CD14-positive monocyte (primary cell): Measurements from ENCODE around the gene EGFR. TPM values are rescaled to one million over a fixed set of nuclear protein-coding genes. Genes with fewer than 3 reads are reported as not detected.

Experiments
- DNase-seq, 3 donors: peaks; one replicate each; pipeline ENCODE4 v3.0.0-alpha.2; 2011 to 2022
- H2AFZ ChIP-seq: 2 replicates; pipeline ENCODE4 v1.6.0; 2012; ENCODE audit warnings: mild to moderate bottlenecking, low read depth, low read length, inconsistent platforms; ENCODE audit not compliant: insufficient read depth, poor library complexity, severe bottlenecking
- H3K27ac ChIP-seq, 2 donors: 1 replicate in 1 of 2; 2 replicates in 1 of 2; pipeline ENCODE4 v1.5.1; 2012 to 2013; ENCODE audit warnings: low read length in 2 of 2, control low read depth in 1 of 2, inconsistent platforms in 1 of 2, low read depth in 1 of 2, mild to moderate bottlenecking in 1 of 2
- H3K27me3 ChIP-seq, 2 donors: one replicate each; pipeline versions ENCODE4 v1.6.0 to v1.6.1; 2011 to 2013; ENCODE audit warnings: low read length in 2 of 2; ENCODE audit not compliant: control insufficient read depth in 2 of 2, insufficient read depth in 2 of 2
- H3K36me3 ChIP-seq, 2 donors: replicated peaks in 1 of 2; 1 replicate in 1 of 2; 2 replicates in 1 of 2; pipeline versions ENCODE4 v1.5.1 to v1.6.1; 2012 to 2013; ENCODE audit warnings: low read length in 2 of 2, control low read depth in 1 of 2, inconsistent platforms in 1 of 2, mild to moderate bottlenecking in 1 of 2; ENCODE audit not compliant: insufficient read depth in 2 of 2, control insufficient read depth in 1 of 2
- H3K4me1 ChIP-seq, 2 donors: 1 replicate in 1 of 2; 2 replicates in 1 of 2; pipeline versions ENCODE4 v1.5.1 to v1.6.1; 2012 to 2013; ENCODE audit warnings: low read length in 2 of 2, control low read depth in 1 of 2, inconsistent platforms in 1 of 2, mild to moderate bottlenecking in 1 of 2, moderate library complexity in 1 of 2; ENCODE audit not compliant: insufficient read depth in 2 of 2, control insufficient read depth in 1 of 2
- H3K4me2 ChIP-seq: replicated peaks from 2 replicates; pipeline ENCODE3; 2012; ENCODE audit warnings: low read length, moderate library complexity, mild to moderate bottlenecking; ENCODE audit not compliant: poor library complexity, severe bottlenecking; ENCODE audit errors: extremely low read depth
- H3K4me3 ChIP-seq, 3 experiments: fragments of 200-600 bp in 1 of 3; sonication (generic) in 1 of 3; replicated peaks in 1 of 3; 1 replicate in 2 of 3; 2 replicates in 1 of 3; pipeline ENCODE4 v1.5.1; 2011 to 2013; ENCODE audit warnings: low read length in 3 of 3, mild to moderate bottlenecking in 3 of 3, control low read depth in 2 of 3, low read depth in 2 of 3, inconsistent platforms in 1 of 3, moderate library complexity in 1 of 3
- H3K79me2 ChIP-seq: 2 replicates; pipeline ENCODE4 v1.6.0; 2012; ENCODE audit warnings: mild to moderate bottlenecking, control low read depth, inconsistent platforms, low read length, moderate library complexity; ENCODE audit not compliant: insufficient read depth
- H3K9ac ChIP-seq: 2 replicates; pipeline ENCODE4 v1.6.0; 2017; ENCODE audit warnings: low read length, mild to moderate bottlenecking; ENCODE audit not compliant: insufficient read depth, poor library complexity, severe bottlenecking
- H3K9me3 ChIP-seq, 2 donors: replicated peaks in 1 of 2; 1 replicate in 1 of 2; 2 replicates in 1 of 2; pipeline versions ENCODE4 v1.5.1 to v1.6.1; 2012 to 2013; ENCODE audit warnings: low read length in 2 of 2, control low read depth in 1 of 2; ENCODE audit not compliant: control insufficient read depth in 1 of 2, insufficient read depth in 1 of 2
- H4K20me1 ChIP-seq: 2 replicates; pipeline ENCODE4 v1.6.0; 2012; ENCODE audit warnings: mild to moderate bottlenecking, low read length, control low read depth, moderate library complexity; ENCODE audit not compliant: insufficient read depth
- H3K27ac Mint-ChIP-seq, 7 donors: one replicate each; pipeline ENCODE4 v1.8.0; 2020; ENCODE audit warnings: mild to moderate bottlenecking in 7 of 7, mixed read lengths in 7 of 7, moderate library complexity in 6 of 7, inconsistent platforms in 2 of 7
- H3K27me3 Mint-ChIP-seq, 3 donors: one replicate each; pipeline ENCODE4 v1.8.0; 2021 to 2022; ENCODE audit warnings: low read depth in 3 of 3, mild to moderate bottlenecking in 3 of 3, mixed read lengths in 3 of 3, moderate library complexity in 3 of 3, inconsistent platforms in 1 of 3
- H3K36me3 Mint-ChIP-seq, 2 donors: one replicate each; pipeline ENCODE4 v1.8.0; 2020; ENCODE audit warnings: mixed read lengths in 2 of 2, inconsistent platforms in 1 of 2, mild to moderate bottlenecking in 1 of 2
- H3K4me1 Mint-ChIP-seq: one replicate; pipeline ENCODE4 v1.8.0; 2020; ENCODE audit warnings: mild to moderate bottlenecking, mixed read lengths
- H3K4me3 Mint-ChIP-seq, 2 donors: one replicate each; pipeline ENCODE4 v1.8.0; 2020; ENCODE audit warnings: mild to moderate bottlenecking in 2 of 2, mixed read lengths in 2 of 2, moderate library complexity in 1 of 2
- H3K9me3 Mint-ChIP-seq, 7 donors: one replicate each; pipeline ENCODE4 v1.8.0; 2020 to 2022; ENCODE audit warnings: mixed read lengths in 7 of 7, mild to moderate bottlenecking in 6 of 7, moderate library complexity in 6 of 7, inconsistent platforms in 2 of 7
- WGBS: methylation state at CpG from one replicate; pipeline ENCODE4 v1.1.5; 2013; ENCODE audit warnings: missing lambda C conversion rate; ENCODE audit not compliant: insufficient coverage; 5-methylcytosine and 5-hydroxymethylcytosine counted together
- intact Hi-C, 2 donors: fragments of 100-400 bp; cut with micrococcal nuclease; formaldehyde crosslinking; loops; one replicate each; pipeline versions ENCODE4 v1.15.0 to v1.15.1; 2023
- polyA plus RNA-seq, 3 donors: library from polyadenylated mRNA; depleted of rRNA in 1 of 3; unstranded in 2 of 3; stranded (reverse) in 1 of 3; fragments of 300-500 nt in 2 of 3; fragments of >200 nt in 1 of 3; fragmentation: Illumina TruSeq in 2 of 3; gene quantifications; 1 replicate in 2 of 3; 2 replicates in 1 of 3; pipeline ENCODE4 v1.2.3, GENCODE V29; 2012 to 2021
- TF ChIP-seq, protein P1 (sequence below): fragments of 200-600 bp; IDR thresholded peaks from one replicate; pipeline ENCODE4 v1.8.0; 2022; ENCODE audit warnings: antibody characterized with exemption, mild to moderate bottlenecking

EGFR gene
- polyA plus RNA-seq, 3 donors = not detected

GRCh38 chr7:55156919-55157763 lies 138.3 kb downstream of the EGFR start:
- H3K4me3 ChIP-seq = no peak overlapping the region
- H3K79me2 ChIP-seq = no peaks in the 10 kb centered on the region
- no peak overlapping the region for H3K27ac ChIP-seq
- DNase-seq = no peak
- H3K4me3 Mint-ChIP-seq = no peak overlapping the region
- no peaks in the 10 kb centered on the region for H3K4me1 ChIP-seq
- H3K4me2 ChIP-seq = no peak overlapping the region
- no peak overlapping the region for H3K9ac ChIP-seq
- H3K27me3 ChIP-seq = no peaks in the 10 kb centered on the region
- H3K27me3 Mint-ChIP-seq = peaks cover 1 to 6% (median 2%) of the 10 kb centered on the region in 3 donors
- H3K9me3 ChIP-seq = no peaks in the 10 kb centered on the region
- no peak overlapping the region for H2AFZ ChIP-seq
- no peak overlapping the region for H3K27ac Mint-ChIP-seq
- H4K20me1 ChIP-seq = no peaks in the 10 kb centered on the region
- peaks cover 0 to 6% (median 0%) of the 10 kb centered on the region in 7 donors for H3K9me3 Mint-ChIP-seq
- H3K4me1 Mint-ChIP-seq = no peaks in the 10 kb centered on the region
- no peaks in the 10 kb centered on the region for H3K36me3 Mint-ChIP-seq
- intact Hi-C loops = no loop called here
- H3K36me3 ChIP-seq = no peaks in the 10 kb centered on the region
- TF ChIP-seq, protein P1, sequence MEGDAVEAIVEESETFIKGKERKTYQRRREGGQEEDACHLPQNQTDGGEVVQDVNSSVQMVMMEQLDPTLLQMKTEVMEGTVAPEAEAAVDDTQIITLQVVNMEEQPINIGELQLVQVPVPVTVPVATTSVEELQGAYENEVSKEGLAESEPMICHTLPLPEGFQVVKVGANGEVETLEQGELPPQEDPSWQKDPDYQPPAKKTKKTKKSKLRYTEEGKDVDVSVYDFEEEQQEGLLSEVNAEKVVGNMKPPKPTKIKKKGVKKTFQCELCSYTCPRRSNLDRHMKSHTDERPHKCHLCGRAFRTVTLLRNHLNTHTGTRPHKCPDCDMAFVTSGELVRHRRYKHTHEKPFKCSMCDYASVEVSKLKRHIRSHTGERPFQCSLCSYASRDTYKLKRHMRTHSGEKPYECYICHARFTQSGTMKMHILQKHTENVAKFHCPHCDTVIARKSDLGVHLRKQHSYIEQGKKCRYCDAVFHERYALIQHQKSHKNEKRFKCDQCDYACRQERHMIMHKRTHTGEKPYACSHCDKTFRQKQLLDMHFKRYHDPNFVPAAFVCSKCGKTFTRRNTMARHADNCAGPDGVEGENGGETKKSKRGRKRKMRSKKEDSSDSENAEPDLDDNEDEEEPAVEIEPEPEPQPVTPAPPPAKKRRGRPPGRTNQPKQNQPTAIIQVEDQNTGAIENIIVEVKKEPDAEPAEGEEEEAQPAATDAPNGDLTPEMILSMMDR = no peak
- 67% methylated on average over 12 of the region's 30 CpGs for WGBS

DNA sequence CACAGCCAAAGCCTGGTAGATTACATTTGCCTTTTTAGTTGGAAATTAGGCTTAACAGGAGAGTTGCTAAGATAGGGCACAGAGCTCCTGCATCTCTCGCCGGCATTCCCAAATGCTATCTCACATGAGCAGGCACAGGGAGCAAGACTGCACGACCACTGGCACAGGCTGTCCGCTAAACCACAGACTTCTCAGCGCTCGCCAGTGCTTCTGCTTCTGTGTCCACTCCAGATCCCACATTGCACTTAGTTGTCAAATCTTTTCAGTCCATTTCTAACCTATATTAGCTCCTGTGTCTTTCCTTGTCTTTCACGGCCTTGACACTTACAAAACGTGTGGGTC lies 138.9 kb downstream of the EGFR start:
- intact Hi-C loops = no loop called here
- no peak overlapping the region for H3K27ac Mint-ChIP-seq
- Histone ChIP-seq H3K4me2 (no peak overlapping the region), H3K27ac (no peak overlapping the region), H3K4me3 (no peak overlapping the region), H3K9ac (no peak overlapping the region), H3K27me3 (no peaks in the 10 kb centered on the region), H2AFZ (no peak overlapping the region), H4K20me1 (no peaks in the 10 kb centered on the region), H3K36me3 (no peaks in the 10 kb centered on the region), H3K4me1 (no peaks in the 10 kb centered on the region), H3K79me2 (no peaks in the 10 kb centered on the region), H3K9me3 (no peaks in the 10 kb centered on the region)
- TF ChIP-seq, protein P1 = no peak
- H3K4me3 Mint-ChIP-seq = no peak overlapping the region
- 71% methylated on average over 8 of the region's 8 CpGs for WGBS
- H3K4me1 Mint-ChIP-seq = no peaks in the 10 kb centered on the region
- peaks cover 0 to 6% (median 0%) of the 10 kb centered on the region in 7 donors for H3K9me3 Mint-ChIP-seq
- peaks cover 1 to 5% (median 2%) of the 10 kb centered on the region in 3 donors for H3K27me3 Mint-ChIP-seq
- no peak for DNase-seq
- no peaks in the 10 kb centered on the region for H3K36me3 Mint-ChIP-seq
